Activated T-helper 2 cell treated with anti-CD3 and anti-CD28 coated beads, Interferon-gamma antibody, Interleukin-2, Interleukin-4, amounts not matched to agents 10 μg/mL and 5 μg/mL and 100 μg/mL, durations not matched to agents 14 hours and 24 hours and 36 hours (primary cell): Measurements from ENCODE around the gene DSCAML1. TPM values are rescaled to one million over a fixed set of nuclear protein-coding genes. Genes with fewer than 3 reads are reported as not detected.

Experiments used
- DNase-seq: peaks from one replicate; pipeline ENCODE4 v3.0.0; 2021; ENCODE audit warnings: low spot score
- H3K27ac Mint-ChIP-seq: one replicate; pipeline ENCODE4 v1.8.0; 2021; ENCODE audit warnings: mixed read lengths
- H3K27me3 Mint-ChIP-seq: one replicate; pipeline ENCODE4 v1.8.0; 2021; ENCODE audit warnings: low read depth, mixed read lengths
- H3K36me3 Mint-ChIP-seq: one replicate; pipeline ENCODE4 v1.8.0; 2021; ENCODE audit warnings: low read depth, mixed read lengths
- H3K4me1 Mint-ChIP-seq: one replicate; pipeline ENCODE4 v1.8.0; 2021; ENCODE audit warnings: low read depth, mixed read lengths
- H3K4me3 Mint-ChIP-seq: one replicate; pipeline ENCODE4 v1.8.0; 2021; ENCODE audit warnings: low read depth, mild to moderate bottlenecking, moderate library complexity, mixed read lengths
- H3K9me3 Mint-ChIP-seq: one replicate; pipeline ENCODE4 v1.8.0; 2021; ENCODE audit warnings: mixed read lengths
- intact Hi-C: fragments of 100-400 bp; cut with micrococcal nuclease; formaldehyde crosslinking; loops from one replicate; pipeline ENCODE4 v1.15.1; 2023
- total RNA-seq: library from RNA; stranded (reverse); gene quantifications from 2 replicates; pipeline ENCODE4 v1.2.3, GENCODE V29; 2022

DSCAML1 gene
- total RNA-seq, 1 donor from 2014 or later, result not detected

DNA sequence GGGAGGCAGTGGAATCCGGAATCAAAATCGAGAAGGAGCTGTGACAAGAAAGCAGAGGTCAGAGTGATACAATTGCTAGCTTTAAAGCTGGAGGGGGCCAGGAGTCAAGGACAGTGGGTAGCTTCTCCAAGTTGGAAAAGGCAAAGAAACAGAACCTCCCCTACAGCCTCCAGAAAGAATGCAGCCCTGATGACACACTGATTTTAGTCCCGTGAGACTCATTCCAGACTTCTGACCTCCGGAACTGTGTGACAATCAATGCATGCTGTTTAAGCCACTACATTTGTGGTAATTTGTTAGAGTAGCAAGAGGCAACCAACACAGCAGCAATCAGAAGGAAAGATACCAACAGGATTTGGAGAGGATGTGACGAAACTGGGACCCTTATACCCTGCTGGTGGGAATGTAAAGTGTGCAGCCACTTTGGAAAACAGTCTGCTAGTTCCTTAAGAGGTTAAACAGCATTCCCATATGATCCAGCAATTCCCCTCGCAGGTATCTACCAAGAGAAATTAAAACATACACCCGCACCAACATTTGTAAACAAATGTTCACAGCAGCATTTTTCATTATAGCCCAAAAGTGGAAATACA, 66.7 kb downstream of the DSCAML1 start:
- Mint-ChIP-seq H3K27me3 (peaks cover 17% of the 10 kb centered on the region), H3K27ac (no peak overlapping the region), H3K4me1 (no peaks in the 10 kb centered on the region), H3K9me3 (no peaks in the 10 kb centered on the region), H3K36me3 (no peaks in the 10 kb centered on the region), H3K4me3 (no peak overlapping the region)
- intact Hi-C loops, result no loop called here
- DNase-seq, result no peak

DNA sequence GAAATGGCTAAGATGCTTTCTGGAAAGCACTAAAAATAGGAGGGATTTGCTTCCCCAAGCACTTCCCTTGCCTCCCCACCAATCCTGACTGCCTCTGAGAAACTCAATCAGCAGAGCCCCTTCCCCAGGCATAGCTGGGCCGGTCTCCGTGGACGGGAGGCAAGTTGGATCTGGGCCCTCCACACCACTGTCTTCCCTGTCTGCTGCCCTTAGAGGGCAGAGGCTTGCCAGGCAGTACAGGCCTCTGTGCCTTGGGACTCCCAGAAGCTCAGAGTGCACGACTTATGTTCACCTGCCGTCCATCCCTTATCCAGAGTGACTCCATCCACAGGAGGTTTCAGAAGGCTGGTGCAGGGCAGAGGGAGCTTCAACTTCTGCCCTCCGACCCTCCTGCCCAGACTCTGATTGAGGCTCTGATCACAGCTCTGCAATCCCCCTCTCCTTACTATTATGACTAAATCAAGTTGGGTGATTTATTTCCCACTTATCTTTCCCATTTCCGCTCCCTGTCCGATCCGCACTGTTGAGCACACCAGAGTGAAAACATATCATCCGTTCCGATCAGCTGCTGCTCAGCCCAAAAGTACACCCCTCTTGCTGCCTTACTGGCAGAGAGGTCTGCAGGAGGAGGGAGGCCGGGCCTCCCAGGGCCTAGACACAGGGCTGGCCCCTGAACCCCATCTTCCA, 71.8 kb downstream of the DSCAML1 start:
- no peak for DNase-seq
- Mint-ChIP-seq H3K27me3 (peaks cover 12% of the 10 kb centered on the region), H3K27ac (no peak overlapping the region), H3K4me1 (no peaks in the 10 kb centered on the region), H3K36me3 (no peaks in the 10 kb centered on the region), H3K9me3 (no peaks in the 10 kb centered on the region), H3K4me3 (no peak overlapping the region)
- intact Hi-C loops, result no loop called here

DNA sequence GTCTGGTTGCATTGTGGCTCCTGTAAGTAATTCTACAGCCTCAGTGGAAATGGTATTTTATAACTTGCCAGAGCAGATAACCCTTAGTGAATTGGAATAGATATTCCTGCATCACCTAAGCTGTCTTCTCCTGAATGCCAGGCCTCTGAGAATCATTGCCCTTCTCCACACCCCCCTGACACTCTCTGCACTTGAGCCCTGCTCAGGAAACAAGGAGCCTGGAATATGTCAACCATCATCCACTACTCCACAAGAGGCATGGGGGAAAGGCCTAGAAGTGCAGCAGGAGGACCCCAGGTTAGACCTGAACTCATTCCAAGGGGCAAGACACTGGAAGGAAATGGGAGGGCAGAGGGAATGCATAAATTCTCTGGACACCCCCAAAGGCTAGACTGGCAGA, 72.4 kb downstream of the DSCAML1 start:
- Mint-ChIP-seq H3K36me3 (no peaks in the 10 kb centered on the region), H3K4me1 (no peaks in the 10 kb centered on the region), H3K4me3 (no peak overlapping the region), H3K9me3 (no peaks in the 10 kb centered on the region), H3K27me3 (peaks cover 12% of the 10 kb centered on the region), H3K27ac (no peak overlapping the region)
- intact Hi-C loops, result no loop called here
- no peak for DNase-seq

DNA sequence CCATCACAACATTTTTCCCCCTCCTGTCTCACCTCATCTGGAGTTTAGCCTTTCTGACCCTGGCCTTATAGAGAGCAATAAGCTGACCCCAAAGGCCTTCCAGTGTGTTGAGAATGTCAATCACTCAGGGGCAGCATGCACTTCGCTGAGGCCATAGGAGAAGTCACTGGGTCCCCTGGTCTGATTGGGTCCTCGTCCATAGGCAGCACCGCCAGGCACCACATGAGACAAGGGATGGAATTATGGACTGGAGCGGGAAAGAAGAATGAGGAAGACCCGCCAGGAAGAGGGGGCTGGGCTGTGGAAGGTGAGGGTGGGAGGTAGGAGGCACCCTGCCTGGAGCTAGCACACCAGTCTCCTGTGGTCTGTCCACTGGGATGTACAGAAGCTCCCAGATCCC, 72.9 kb downstream of the DSCAML1 start:
- H3K27me3 Mint-ChIP-seq, result peaks cover 12% of the 10 kb centered on the region

DNA sequence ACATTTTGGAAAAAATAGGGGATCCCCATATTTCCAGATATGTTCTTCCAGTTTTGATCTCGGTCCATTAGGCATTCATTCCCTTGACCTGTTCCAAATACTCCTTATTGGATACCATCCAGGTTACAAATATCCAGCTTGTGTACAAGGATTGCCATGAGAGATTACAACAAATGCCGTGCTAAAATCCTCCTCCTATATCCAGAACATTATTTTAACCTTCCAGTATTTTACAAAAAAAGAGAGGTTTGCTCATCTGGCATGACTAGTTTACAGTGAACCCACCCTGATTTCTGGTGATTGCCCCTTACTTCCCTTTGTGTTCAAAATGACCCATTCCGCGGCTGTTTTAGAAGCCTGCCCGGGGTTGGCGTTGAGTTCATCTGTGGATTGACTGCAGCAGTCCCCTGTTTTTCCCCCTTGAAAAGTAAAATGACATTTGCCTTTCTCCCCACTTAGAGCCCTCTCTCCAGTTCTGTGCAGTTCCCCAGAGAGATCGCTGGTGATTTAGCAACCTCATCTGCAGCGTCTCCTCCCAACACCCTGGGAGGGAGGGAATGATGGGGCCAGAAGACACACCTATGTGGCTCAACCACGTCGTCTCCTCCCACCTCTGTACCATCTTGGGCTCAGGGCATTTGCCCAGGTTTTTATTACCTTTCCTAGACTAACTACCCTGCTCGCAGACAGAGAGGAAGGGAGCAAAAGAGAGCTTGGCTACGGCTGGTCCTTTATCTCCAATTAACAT, 73.6 kb downstream of the DSCAML1 start:
- no peak overlapping the region for H3K4me3 Mint-ChIP-seq
- DNase-seq, result no peak
- intact Hi-C loops, result no loop called here
- H3K4me1 Mint-ChIP-seq, result no peaks in the 10 kb centered on the region
- H3K36me3 Mint-ChIP-seq, result no peaks in the 10 kb centered on the region
- peaks cover 12% of the 10 kb centered on the region for H3K27me3 Mint-ChIP-seq
- no peak overlapping the region for H3K27ac Mint-ChIP-seq
- no peaks in the 10 kb centered on the region for H3K9me3 Mint-ChIP-seq

More for the DNA sequence above, 72.9 kb downstream of the DSCAML1 start:
- intact Hi-C loops, result no loop called here
- Mint-ChIP-seq H3K9me3 (no peaks in the 10 kb centered on the region), H3K27ac (no peak overlapping the region), H3K4me1 (no peaks in the 10 kb centered on the region), H3K4me3 (no peak overlapping the region), H3K36me3 (no peaks in the 10 kb centered on the region)
- no peak for DNase-seq

DNA sequence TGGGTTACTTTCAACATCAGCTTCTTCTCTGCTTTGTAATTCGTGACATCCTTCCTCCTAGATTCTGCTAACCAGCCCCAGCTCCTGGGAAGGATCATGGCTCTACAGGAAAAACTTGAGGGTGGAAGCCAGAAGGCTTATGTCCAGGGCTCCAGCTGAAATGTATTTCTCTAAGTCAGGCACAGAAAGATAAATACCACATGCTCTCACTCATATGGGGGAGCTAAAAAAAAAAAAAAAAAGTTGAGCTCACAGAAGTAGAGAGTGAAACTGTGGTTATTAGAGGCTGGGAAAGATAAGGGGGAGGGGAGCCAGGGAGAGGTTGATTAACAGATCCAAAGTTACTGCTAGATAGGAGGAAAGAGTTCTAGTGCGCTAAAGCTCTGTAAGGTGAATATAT, 74.9 kb downstream of the DSCAML1 start:
- Mint-ChIP-seq H3K27ac (no peak overlapping the region), H3K4me3 (no peak overlapping the region), H3K36me3 (no peaks in the 10 kb centered on the region), H3K27me3 (peaks cover 5% of the 10 kb centered on the region), H3K4me1 (no peaks in the 10 kb centered on the region), H3K9me3 (no peaks in the 10 kb centered on the region)
- DNase-seq, result no peak
- intact Hi-C loops, result no loop called here

DNA sequence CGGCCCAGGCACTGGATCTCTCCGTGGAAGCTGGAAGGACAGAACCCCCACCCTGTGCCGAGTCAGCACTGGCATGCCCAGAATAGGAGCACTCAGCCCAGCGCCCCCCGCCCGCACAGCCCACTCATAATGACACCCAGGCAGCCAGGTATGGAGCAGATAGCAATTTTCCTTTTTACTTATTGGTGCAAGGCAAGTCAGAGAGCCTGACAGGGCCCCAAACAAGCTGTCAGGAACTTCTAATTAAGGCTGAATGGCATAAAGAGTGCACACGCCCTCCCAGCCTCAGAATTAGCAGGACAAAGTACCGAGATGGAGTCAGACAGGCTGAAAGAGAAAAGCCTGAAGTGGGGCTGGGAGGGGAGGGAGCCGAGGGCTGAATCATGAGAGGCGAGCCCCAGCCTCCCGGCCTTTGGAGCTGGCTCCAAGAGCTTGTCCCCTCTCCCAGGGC, 76.9 kb downstream of the DSCAML1 start:
- Mint-ChIP-seq H3K4me3 (no peak overlapping the region), H3K9me3 (no peaks in the 10 kb centered on the region), H3K4me1 (no peaks in the 10 kb centered on the region), H3K36me3 (no peaks in the 10 kb centered on the region), H3K27me3 (peaks cover 2% of the 10 kb centered on the region), H3K27ac (no peak overlapping the region)
- intact Hi-C loops, result no loop called here
- no peak for DNase-seq

DNA sequence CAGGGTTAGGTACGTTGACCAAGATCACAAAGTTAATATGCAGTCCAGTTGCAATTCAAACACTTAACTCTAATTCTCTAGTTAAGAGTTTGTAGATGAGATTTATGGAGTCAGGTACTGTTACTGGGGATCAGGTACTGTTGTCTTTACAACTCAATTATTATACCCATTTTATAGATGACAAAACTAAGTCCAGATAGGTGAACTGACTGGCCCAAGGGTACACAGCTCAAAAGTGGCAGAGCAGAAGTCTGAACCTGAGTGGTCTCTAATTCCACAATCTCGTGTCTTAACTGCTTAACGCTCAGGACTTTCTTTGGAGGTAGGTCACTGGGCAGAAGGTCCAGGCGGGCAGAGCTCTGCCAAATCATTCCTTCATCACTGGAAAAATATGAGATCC, 77.5 kb downstream of the DSCAML1 start:
- H3K4me3 Mint-ChIP-seq, result no peak overlapping the region
- H3K36me3 Mint-ChIP-seq, result no peaks in the 10 kb centered on the region
- H3K27me3 Mint-ChIP-seq, result peaks cover 2% of the 10 kb centered on the region
- intact Hi-C loops, result no loop called here
- no peak overlapping the region for H3K27ac Mint-ChIP-seq
- DNase-seq, result no peak
- H3K4me1 Mint-ChIP-seq, result no peaks in the 10 kb centered on the region
- no peaks in the 10 kb centered on the region for H3K9me3 Mint-ChIP-seq

DNA sequence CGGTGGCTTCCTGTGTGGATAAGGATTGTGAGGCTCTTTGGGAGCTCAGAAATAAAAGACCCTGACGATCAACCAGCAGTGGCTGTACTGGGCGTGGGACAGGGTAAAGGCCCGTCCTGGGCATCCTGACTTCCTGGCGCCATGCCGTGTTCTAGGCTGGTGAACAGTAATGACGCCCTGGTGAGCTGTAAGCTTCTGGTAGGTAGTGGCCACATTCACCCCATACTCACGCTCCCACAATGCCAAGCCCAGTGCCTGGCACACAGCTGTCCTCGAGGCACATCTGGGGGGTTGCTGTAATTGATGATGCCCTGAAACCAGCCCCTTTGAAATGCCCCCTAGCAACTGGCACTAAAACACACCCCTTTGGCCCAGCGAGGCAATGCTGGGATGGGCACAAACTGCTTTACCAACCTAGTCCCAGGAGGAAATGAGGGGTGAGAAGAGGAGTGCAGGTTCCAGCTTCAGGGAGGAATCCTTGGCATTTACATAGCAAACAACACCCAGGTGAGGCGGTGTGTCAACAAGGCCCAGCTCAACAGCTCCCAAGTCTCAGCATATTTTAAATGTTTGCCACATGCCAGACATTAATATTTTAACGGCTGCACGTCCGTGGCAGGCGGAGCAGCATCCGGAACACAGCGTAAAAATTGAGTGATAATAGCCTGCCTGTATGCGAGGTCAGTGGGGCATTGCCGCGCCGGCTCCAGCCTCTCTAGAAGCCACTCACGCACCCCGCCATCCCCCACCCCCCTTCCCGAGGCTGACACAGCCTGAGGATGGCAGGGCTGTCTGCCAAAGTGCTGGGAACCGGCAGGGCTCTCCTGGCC, 79.3 kb downstream of the DSCAML1 start:
- H3K27ac Mint-ChIP-seq, result no peak overlapping the region
- intact Hi-C loops, result no loop called here
- H3K4me1 Mint-ChIP-seq, result no peaks in the 10 kb centered on the region
- no peak for DNase-seq
- H3K36me3 Mint-ChIP-seq, result no peaks in the 10 kb centered on the region
- H3K9me3 Mint-ChIP-seq, result no peaks in the 10 kb centered on the region
- H3K27me3 Mint-ChIP-seq, result no peaks in the 10 kb centered on the region
- no peak overlapping the region for H3K4me3 Mint-ChIP-seq

DNA sequence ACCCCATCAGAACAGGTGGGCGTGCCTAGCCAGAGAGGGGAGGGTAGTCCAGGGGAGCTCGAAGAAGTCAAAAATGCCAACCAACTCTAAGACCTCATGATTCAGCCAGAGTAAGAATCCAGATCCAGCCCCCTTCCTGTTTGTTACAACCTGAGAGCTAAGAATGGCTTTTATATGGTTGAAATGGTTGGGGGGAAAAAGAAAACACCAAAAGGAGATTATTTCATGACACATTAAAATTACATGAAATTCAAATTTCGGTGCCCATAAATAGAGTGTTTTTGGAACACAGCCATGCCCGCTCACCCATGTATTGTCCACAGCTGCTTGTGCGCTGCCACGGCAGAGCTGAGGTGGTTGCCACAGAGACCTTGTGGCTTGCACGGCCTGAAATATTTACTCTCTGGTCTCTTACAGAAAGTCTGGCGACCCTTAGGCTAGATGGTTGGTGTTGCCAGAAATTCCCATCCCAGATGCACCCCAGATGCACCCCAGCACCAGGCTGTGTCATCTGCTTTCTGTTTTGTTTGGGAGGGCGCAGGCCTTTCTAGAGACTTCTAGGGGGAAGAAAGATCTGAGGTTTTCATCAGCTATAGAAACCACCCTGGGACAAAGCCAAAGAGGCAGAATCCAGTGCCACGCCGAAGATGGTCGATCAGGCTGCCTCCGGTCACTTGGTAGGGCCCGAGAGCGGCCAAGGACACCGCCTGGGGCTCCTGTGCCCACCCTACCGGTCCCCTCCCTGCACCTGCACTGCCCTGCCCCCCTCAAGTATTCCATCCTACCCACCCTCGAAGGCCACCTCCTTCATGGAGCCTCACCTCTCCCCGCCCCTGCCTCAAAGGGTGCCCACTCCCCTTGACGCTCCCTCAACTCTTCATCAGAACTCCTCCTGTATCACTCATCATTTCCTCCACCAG, 80.2 kb downstream of the DSCAML1 start:
- Mint-ChIP-seq H3K36me3 (no peaks in the 10 kb centered on the region), H3K9me3 (no peaks in the 10 kb centered on the region), H3K4me1 (no peaks in the 10 kb centered on the region), H3K27me3 (no peaks in the 10 kb centered on the region), H3K27ac (no peak overlapping the region), H3K4me3 (no peak overlapping the region)
- intact Hi-C loops, result no loop called here
- no peak for DNase-seq

DNA sequence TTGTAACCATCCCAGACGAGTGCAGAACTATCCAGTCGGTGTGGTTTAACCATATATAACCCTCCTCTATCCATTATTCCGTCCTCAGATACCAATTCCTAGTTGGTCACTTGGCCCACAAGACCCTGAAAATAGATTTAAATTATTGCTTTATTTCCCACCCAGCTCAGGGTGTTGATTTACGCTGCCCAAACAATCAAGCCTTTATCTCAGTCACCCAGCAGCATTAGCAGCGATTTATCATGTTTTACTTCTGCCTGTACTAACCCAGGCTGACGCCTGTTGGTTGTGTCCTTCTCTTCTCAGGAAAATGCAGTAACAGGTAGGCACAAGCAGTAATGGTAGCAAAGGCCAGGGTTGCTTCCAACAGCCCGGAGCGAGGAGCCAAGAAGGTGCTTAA, 81.2 kb downstream of the DSCAML1 start:
- H3K27me3 Mint-ChIP-seq, result no peaks in the 10 kb centered on the region
- no peak overlapping the region for H3K4me3 Mint-ChIP-seq
- H3K36me3 Mint-ChIP-seq, result no peaks in the 10 kb centered on the region
- H3K9me3 Mint-ChIP-seq, result no peaks in the 10 kb centered on the region
- no peaks in the 10 kb centered on the region for H3K4me1 Mint-ChIP-seq
- H3K27ac Mint-ChIP-seq, result no peak overlapping the region
- DNase-seq, result no peak
- intact Hi-C loops, result no loop called here

DNA sequence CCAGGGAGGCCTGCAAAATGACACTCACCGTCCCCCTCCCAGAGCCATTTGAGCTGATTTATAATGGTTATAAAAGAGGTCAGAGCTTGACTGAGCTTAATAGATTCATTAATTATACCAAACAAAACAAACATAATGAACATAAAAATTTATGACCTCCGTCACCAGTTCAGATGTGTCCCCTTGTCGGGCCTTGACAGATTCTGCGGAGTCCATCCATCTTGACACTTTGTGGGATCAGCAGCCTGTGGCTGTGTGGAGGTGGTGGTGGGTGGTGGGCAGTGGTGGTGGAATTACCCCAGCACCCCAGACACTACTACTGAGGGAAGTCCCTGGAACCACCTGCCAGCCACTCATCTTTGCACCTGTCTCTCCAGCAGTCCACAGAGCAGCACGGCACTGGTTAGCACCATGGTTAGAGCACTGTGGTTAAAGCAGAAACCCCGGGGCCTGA, 83.5 kb downstream of the DSCAML1 start:
- Mint-ChIP-seq H3K9me3 (no peaks in the 10 kb centered on the region), H3K4me3 (no peak overlapping the region), H3K27ac (no peak overlapping the region), H3K36me3 (no peaks in the 10 kb centered on the region), H3K4me1 (no peaks in the 10 kb centered on the region), H3K27me3 (no peaks in the 10 kb centered on the region)
- intact Hi-C loops, result no loop called here
- DNase-seq, result no peak
